ENCODE results near the gene TEX14. TPM values are rescaled to one million over a fixed set of nuclear protein-coding genes. Genes with fewer than 3 reads are reported as not detected.
"Not testable (repeated sequence)": the region's sequence is repeated elsewhere in the genome, so short reads cannot be mapped to it uniquely, and the experiment has no call there.

TEX14 gene
- total RNA-seq, 8 experiments from 2014 or later: 0.20 to 0.43 (median 0.34) TPM

DNA sequence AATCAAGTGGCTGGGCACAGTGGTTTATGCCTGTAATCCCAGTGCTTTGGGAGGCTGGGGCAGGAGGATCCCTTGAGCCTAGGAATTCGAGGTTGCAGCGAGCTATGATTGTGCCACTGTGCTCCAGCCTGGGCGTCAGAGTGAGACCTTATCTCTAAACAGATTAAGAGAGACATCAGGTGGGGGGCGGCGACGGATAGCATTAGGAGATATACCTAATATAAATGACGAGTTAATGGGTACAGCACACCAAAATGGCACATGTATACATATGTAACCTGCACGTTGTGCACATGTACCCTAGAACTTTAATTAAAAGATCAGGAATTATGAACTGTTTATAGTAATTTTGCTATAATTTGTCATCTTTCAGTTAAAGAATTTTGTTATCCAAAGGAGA is 10.9 kb upstream of the TEX14 start:
- 85 to 97% (median 92%) methylated on average over 2 to 6 of the region's 8 CpGs; no CpG with 5 or more reads in 3 of the 10 experiments for WGBS, 10 experiments
- Histone ChIP-seq H3K27ac (no peak overlapping the region), H3K4me1 (replicated peaks in 1 of 2) (no peaks in the 10 kb centered on the region), H3K4me3 (no peak overlapping the region)
- in situ Hi-C loops (cut with MboI; ENCODE audit: low pct_unique_long_range_greater_than_20kb in 2 of 9, low sequenced_read_pairs in 9 of 9, unreplicated experiment in 9 of 9): loop anchor here in 6 of 9 experiments (10.0 to 25.0 kb wide), 2 partner anchors 302 to 310 kb away; no protein-coding TSS in a partner anchor
- no peak for ATAC-seq (replicated peaks in 6 of 8)

DNA sequence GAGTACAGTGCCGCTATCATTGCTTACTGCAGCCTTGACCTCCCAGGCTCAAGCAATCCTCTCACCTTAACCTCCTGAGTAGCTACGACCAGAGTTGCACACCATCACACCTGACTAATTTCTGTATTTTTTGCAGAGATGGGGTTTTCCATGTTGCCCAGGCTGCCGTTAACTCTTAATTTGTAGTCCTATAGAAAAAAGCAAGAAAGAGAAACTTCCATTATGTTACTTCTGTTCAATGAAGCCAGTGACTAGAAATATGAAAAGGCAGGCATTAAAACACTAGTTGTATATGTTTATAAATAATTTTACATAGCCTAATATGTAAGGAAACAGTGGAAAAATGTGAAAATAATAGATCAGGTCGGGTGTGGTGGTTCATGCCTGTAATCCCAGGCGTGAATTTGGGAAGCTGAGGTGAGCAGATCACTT is 10.2 kb upstream of the TEX14 start:
- WGBS, 10 experiments: 79 to 100% (median 93%) methylated on average over 2 to 5 of the region's 5 CpGs; no CpG with 5 or more reads in 3 of the 10 experiments
- ATAC-seq (replicated peaks in 6 of 8): no peak
- H3K27ac ChIP-seq: no peak overlapping the region
- no peak overlapping the region for H3K4me3 ChIP-seq
- in situ Hi-C loops (cut with MboI; ENCODE audit: low pct_unique_long_range_greater_than_20kb in 2 of 9, low sequenced_read_pairs in 9 of 9, unreplicated experiment in 9 of 9): loop anchor here in 6 of 9 experiments (10.0 to 25.0 kb wide), 2 partner anchors 303 to 310 kb away; no protein-coding TSS in a partner anchor
- H3K4me1 ChIP-seq (replicated peaks in 1 of 2): no peaks in the 10 kb centered on the region

DNA sequence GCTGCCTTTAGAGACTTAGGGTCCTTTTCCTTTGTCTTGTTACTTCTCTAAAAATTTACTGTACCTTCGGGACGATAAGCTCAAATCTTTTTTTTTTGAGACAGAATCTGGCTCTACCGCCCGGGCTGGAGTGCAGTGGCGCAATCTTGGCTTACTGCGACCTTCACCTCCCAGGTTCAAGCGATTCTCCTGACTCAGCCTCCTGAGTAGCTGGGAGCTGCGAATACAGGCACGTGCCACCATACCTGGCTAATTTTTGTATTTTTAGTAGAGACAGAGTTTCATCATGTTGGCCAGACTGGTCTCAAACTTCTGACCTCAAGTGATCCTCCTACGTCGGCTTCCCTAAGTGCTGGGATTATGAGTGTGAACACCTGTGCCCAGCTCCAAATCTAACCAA is 7.9 kb upstream of the TEX14 start:
- no peak overlapping the region for H3K27ac ChIP-seq
- no peak for ATAC-seq (replicated peaks in 6 of 8)
- no peak overlapping the region for H3K4me3 ChIP-seq
- in situ Hi-C loops (cut with MboI; ENCODE audit: low pct_unique_long_range_greater_than_20kb in 2 of 9, low sequenced_read_pairs in 9 of 9, unreplicated experiment in 9 of 9): loop anchor here in 6 of 9 experiments (10.0 to 25.0 kb wide), 2 partner anchors 305 to 313 kb away; no protein-coding TSS in a partner anchor
- no peaks in the 10 kb centered on the region for H3K4me1 ChIP-seq (replicated peaks in 1 of 2)
- 93 to 100% (median 97%) methylated on average over 3 to 11 of the region's 11 CpGs for WGBS, 10 experiments

DNA sequence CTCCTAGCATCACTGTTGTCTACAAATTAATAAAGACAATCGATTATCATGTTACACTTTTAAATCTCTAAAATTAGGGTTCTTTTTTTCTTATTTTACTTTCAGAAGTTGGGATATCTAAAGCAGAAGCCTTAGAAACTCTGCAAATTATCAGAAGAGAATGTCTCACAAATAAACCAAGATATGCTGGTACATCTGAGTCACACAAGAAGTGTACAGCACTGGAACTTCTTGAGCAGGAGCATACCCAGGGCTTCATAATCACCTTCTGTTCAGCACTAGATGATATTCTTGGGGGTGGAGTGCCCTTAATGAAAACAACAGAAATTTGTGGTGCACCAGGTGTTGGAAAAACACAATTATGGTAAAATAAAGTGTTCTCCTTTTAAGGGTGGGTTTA is 3.0 kb upstream of the TEX14 start:
- ATAC-seq (replicated peaks in 6 of 8): no peak
- Histone ChIP-seq H3K4me3 (no peak overlapping the region), H3K27ac (no peak overlapping the region), H3K4me1 (replicated peaks in 1 of 2) (peaks cover 3 to 11% of the 10 kb centered on the region in 2 donors)
- 67 to 100% (median 80%) methylated on average over 1 of the region's 1 CpG; no CpG with 5 or more reads in 4 of the 10 experiments for WGBS, 10 experiments
- in situ Hi-C loops (cut with MboI; ENCODE audit: low pct_unique_long_range_greater_than_20kb in 2 of 9, low sequenced_read_pairs in 9 of 9, unreplicated experiment in 9 of 9): no loop called here

DNA sequence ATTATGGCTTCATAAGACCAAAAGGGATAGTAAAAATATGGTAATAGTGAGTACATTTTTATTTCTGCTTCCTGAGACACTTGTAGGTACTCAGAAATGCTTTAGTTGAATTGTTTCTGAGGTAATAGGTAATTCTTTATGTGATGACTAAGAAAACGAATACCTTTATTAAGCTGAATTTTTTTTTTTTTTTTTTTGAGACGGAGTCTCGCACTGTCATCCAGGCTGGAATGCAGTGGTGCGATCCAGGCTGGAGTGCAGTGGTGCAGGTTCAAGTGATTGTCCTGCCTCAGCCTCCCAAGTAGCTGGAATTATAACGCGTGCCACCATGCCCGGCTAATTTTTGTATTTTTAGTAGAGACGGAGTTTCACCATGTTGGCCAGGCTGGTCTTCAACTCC is 2.5 kb upstream of the TEX14 start:
- Histone ChIP-seq H3K27ac (no peak overlapping the region), H3K4me1 (replicated peaks in 1 of 2) (peaks cover 3 to 11% of the 10 kb centered on the region in 2 donors), H3K4me3 (no peak overlapping the region)
- in situ Hi-C loops (cut with MboI; ENCODE audit: low pct_unique_long_range_greater_than_20kb in 2 of 9, low sequenced_read_pairs in 9 of 9, unreplicated experiment in 9 of 9): no loop called here
- ATAC-seq (replicated peaks in 6 of 8): no peak
- WGBS, 10 experiments: 79 to 100% (median 88%) methylated on average over 1 to 8 of the region's 8 CpGs

DNA sequence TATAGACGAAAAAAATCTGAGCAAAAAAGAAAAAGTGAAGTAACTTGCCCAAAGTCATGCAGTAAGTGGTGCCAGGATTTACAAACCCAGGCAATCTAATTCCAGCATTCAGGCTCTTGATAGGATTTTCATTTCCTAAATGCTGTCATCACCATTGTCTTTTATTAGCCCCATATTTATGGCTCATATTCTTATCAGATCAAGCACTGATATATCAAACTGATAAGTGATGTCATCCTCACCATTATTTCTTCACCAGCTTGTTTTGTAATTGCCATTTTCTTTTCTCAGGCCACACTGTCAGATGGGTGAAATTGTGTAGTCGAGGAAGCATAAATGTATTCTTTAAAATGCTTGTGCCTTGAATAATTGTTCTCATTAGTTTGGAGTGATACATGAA is 1.9 kb upstream of the TEX14 start:
- no peak for ATAC-seq (replicated peaks in 6 of 8)
- Histone ChIP-seq H3K27ac (no peak overlapping the region), H3K4me1 (replicated peaks in 1 of 2) (peaks cover 3 to 11% of the 10 kb centered on the region in 2 donors), H3K4me3 (peak overlapping the region in 1 of 5 donors; percentile 44)
- WGBS, 10 experiments: 20 to 100% (median 62%) methylated on average over 1 to 2 of the region's 2 CpGs
- in situ Hi-C loops (cut with MboI; ENCODE audit: low pct_unique_long_range_greater_than_20kb in 2 of 9, low sequenced_read_pairs in 9 of 9, unreplicated experiment in 9 of 9): no loop called here

DNA sequence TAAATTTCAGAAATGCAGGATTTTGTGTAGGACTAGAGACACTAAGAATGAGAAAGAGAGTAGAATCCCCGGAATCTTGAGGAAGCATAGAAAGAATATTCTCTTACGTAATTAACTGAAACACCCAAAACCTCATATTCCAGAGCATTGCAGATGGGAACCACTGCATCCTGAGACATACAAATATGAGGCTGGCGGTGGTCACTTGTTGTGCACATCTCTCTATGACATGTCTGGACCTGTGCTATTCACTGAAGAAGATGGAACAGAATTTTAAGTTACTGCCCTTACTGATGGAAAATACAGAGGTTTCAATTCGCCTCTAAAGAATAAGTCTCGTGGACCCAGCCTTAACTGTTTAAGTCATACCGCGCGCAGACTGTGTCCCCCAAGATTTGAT is 1.4 kb upstream of the TEX14 start:
- no peak overlapping the region for H3K27ac ChIP-seq
- in situ Hi-C loops (cut with MboI; ENCODE audit: low pct_unique_long_range_greater_than_20kb in 2 of 9, low sequenced_read_pairs in 9 of 9, unreplicated experiment in 9 of 9): no loop called here
- peaks cover 3 to 11% of the 10 kb centered on the region in 2 donors for H3K4me1 ChIP-seq (replicated peaks in 1 of 2)
- peak in 2 of 8 experiments; percentile 7 to 9 for ATAC-seq (replicated peaks in 6 of 8)
- peak overlapping the region; percentile 44 to 54 (median 52) for H3K4me3 ChIP-seq
- 7 to 93% (median 64%) methylated on average over 2 to 8 of the region's 8 CpGs for WGBS, 10 experiments

DNA sequence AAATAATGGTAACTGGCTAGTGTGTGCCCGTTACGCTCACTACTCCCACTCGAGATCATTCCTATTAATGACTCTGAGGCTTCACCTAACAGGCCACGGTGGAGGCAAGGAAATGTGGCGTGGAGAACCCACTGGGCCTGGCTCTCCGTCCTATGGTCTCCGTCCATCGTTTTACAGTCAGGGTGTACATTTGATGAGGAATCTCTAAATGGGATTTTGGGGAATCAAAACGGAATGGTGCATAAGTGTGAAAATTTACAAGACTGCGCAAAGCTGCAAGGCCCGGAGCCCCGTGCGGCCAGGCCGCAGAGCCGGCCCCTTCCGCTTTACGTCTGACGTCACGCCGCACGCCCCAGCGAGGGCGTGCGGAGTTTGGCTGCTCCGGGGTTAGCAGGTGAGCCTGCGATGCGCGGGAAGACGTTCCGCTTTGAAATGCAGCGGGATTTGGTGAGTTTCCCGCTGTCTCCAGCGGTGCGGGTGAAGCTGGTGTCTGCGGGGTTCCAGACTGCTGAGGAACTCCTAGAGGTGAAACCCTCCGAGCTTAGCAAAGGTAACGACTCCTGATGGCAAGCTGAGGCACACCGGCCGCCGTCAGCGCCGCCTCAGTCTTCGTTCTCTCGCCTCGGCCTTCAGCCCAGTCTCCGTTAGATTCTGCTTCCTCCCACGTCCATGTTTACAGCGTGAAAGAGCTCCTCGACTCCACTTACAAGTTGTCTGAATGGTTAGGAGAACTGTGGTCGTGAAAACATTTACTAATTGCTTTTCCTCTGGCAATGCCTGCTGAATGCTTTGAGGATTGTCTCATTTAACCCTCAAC is 602 bp upstream of the TEX14 start, which contains the start of gene RAD51C:
RAD51C (plus strand) TSS at position 364 of the 817 bp plus-strand sequence; CDS start at position 406, 42 bp downstream.
- peaks cover 3 to 11% of the 10 kb centered on the region in 2 donors for H3K4me1 ChIP-seq (replicated peaks in 1 of 2)
- WGBS, 10 experiments: 0 to 90% (median 10%) methylated on average over 2 to 21 of the region's 50 CpGs; no CpG with 5 or more reads in 3 of the 10 experiments
- H3K27ac ChIP-seq: peak within 1 kb of the TSS; percentile 72 to 82
- peak; percentile 97 to 100 (median 99) for ATAC-seq (replicated peaks in 6 of 8)
- H3K4me3 ChIP-seq: peak within 1 kb of the TSS; percentile 44 to 54 (median 52)
- in situ Hi-C loops (cut with MboI; ENCODE audit: low pct_unique_long_range_greater_than_20kb in 2 of 9, low sequenced_read_pairs in 9 of 9, unreplicated experiment in 9 of 9): no loop called here

DNA sequence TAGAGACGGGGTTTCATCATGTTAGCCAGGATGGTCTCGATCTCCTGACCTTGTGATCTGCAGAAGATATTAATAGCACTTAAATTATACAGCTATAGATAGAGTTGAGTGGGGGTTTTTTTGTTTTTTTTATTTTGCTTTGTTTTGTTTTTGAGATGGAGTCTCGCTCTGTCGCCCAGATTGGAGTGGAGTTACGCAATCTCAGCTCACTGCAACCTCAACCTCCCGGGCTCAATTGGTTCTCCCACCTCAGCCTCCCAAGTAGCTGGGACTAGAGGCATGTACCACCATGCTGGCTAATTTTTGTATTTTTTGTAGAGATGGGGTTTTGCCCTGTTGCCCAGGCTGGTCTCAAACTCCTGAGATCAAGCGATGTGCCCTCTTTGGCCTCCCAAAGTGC is 1.8 kb downstream of the TEX14 start:
- ATAC-seq (replicated peaks in 6 of 8); H3K4me3 ChIP-seq; in situ Hi-C loops (cut with MboI; ENCODE audit: low pct_unique_long_range_greater_than_20kb in 2 of 9, low sequenced_read_pairs in 9 of 9, unreplicated experiment in 9 of 9); H3K27ac ChIP-seq: not testable (repeated sequence)
- 88 to 100% (median 99%) methylated on average over 1 to 5 of the region's 7 CpGs; no CpG with 5 or more reads in 2 of the 10 experiments for WGBS, 10 experiments
- peaks cover 3 to 11% of the 10 kb centered on the region in 2 donors for H3K4me1 ChIP-seq (replicated peaks in 1 of 2)

DNA sequence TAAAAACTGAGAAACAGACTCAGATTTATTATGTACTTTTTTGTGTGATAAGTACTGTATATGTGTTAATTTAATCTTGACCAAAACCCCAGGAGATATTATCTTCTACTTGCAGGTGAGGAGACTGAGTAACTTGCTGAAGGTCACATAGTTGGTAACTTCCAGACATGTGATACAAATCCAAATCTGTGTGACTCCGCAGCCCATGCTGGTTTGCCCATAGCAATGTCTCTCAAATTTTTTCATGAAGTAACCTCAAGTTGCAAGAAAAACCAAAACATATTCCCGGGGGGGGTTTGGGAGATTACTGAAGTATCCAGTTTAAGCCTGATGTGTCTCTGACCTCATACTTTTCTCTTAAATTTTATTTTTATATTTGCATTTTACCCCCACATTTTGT is 3.3 kb downstream of the TEX14 start:
- Histone ChIP-seq H3K4me3 (no peak overlapping the region), H3K4me1 (replicated peaks in 1 of 2) (peaks cover 3 to 8% of the 10 kb centered on the region in 2 donors)
- in situ Hi-C loops (cut with MboI; ENCODE audit: low pct_unique_long_range_greater_than_20kb in 2 of 9, low sequenced_read_pairs in 9 of 9, unreplicated experiment in 9 of 9): no loop called here

DNA sequence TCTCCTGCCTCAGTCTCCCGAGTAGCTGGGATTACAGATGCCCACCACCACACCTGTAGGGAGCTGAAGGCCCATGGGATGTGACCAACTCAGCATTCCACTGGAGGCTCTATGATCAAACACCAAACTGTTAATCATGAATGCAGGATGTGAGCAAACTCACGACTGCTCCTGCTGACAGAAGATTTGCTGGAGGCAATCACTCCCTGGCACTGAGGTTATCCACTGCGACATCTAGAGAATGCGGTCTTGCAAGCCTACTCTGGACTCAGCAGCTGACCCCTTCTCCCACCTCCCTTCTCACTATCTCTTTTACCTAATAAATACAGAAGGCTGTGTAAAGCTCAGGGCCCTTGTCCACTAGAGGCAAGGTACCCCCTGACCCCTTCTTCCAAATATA is 4.9 kb downstream of the TEX14 start:
- WGBS, 10 experiments: 0 to 100% (median 60%) methylated on average over 1 of the region's 4 CpGs; no CpG with 5 or more reads in 3 of the 10 experiments
- ATAC-seq (replicated peaks in 6 of 8): no peak
- H3K4me1 ChIP-seq (replicated peaks in 1 of 2): peaks cover 0 to under 1% of the 10 kb centered on the region in 2 donors
- no peak overlapping the region for H3K27ac ChIP-seq
- in situ Hi-C loops (cut with MboI; ENCODE audit: low pct_unique_long_range_greater_than_20kb in 2 of 9, low sequenced_read_pairs in 9 of 9, unreplicated experiment in 9 of 9): no loop called here
- H3K4me3 ChIP-seq: no peak overlapping the region

More for the DNA sequence above, 3.3 kb downstream of the TEX14 start:
- H3K27ac ChIP-seq: no peak overlapping the region
- WGBS, 10 experiments: 30 to 100% (median 94%) methylated on average over 1 to 2 of the region's 2 CpGs; no CpG with 5 or more reads in 1 of the 10 experiments
- ATAC-seq (replicated peaks in 6 of 8): no peak

DNA sequence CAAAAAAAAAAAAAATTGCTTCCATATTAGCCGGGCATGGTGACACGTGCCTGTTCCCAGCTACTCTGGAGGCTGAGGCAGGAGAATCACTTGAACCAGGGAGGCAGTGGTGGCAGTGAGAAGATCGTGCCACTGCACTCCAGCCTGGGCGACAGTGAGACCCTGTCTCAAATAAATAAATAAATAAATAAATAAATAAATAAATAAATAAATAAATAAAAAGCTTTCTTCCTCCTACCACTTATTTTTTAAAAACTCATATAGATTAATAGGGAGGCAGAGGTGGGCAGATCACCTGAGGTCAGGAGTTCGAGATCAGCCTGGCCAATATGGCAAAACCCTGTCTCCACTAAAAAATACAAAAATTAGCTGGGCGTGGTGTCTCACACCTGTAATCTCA is 7.4 kb downstream of the TEX14 start:
- H3K4me1 ChIP-seq (replicated peaks in 1 of 2); in situ Hi-C loops (cut with MboI; ENCODE audit: low pct_unique_long_range_greater_than_20kb in 2 of 9, low sequenced_read_pairs in 9 of 9, unreplicated experiment in 9 of 9); ATAC-seq (replicated peaks in 6 of 8); H3K4me3 ChIP-seq; H3K27ac ChIP-seq: not testable (repeated sequence)
- WGBS, 10 experiments: 14 to 100% (median 87%) methylated on average over 1 to 5 of the region's 6 CpGs; no CpG with 5 or more reads in 1 of the 10 experiments

DNA sequence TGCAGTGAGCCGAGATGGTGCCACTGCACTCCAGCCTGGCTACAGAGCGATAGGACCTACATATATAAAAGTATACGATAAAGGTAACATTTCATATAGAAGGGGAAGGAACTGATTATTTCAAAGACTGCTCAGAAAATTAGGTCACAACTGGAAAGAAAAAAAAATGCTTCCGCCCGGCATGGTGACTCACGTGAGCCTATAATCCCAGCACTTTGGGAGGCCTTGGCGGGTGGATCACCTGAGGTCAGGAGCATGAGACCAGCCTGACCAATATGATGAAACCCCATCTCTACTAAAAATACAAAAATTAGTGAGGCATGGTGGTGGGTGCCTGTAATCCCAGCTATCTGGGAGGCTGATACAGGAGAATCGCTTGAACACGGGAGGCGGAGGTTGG is 7.8 kb downstream of the TEX14 start:
- H3K4me3 ChIP-seq: no peak overlapping the region
- ATAC-seq (replicated peaks in 6 of 8): no peak
- peaks cover 6 to 7% of the 10 kb centered on the region in 2 donors for H3K4me1 ChIP-seq (replicated peaks in 1 of 2)
- 50 to 100% (median 85%) methylated on average over 1 to 9 of the region's 10 CpGs; no CpG with 5 or more reads in 2 of the 10 experiments for WGBS, 10 experiments
- H3K27ac ChIP-seq: no peak overlapping the region
- in situ Hi-C loops (cut with MboI; ENCODE audit: low pct_unique_long_range_greater_than_20kb in 2 of 9, low sequenced_read_pairs in 9 of 9, unreplicated experiment in 9 of 9): no loop called here
